HUDEP-2 (cell line): ENCODE measurements around the gene YEATS2.
A peak's percentile ranks its signal among the peaks of the same experiment; 100 is the strongest.

Source experiments
- DNase-seq, 76 experiments: peaks; one replicate each; lab custom pipeline; 2025; ENCODE audit not compliant: unreplicated experiment in 76 of 76; lab: John Stamatoyannopoulos, UW

Gene YEATS2

DNA sequence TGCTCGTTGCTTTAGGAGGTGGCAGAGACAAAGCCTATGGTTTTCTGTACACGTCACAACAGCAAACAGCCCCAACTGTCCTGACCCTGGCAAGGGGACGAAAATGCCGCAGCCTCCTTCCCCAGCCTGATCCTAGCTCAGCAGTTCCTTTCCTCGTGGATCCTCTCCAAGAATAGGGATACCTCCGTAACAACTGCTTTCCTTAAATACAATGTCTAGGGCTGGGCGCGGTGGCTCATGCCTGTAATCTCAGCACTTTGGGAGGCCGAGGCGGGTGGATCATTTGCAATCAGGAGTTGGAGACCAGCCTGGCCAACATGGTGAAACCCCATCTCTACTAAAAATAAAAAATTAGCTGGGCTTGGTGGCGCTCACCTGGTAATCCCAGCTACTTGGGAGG is 110.8 kb downstream of the YEATS2 start:
- DNase-seq, result no peak

DNA sequence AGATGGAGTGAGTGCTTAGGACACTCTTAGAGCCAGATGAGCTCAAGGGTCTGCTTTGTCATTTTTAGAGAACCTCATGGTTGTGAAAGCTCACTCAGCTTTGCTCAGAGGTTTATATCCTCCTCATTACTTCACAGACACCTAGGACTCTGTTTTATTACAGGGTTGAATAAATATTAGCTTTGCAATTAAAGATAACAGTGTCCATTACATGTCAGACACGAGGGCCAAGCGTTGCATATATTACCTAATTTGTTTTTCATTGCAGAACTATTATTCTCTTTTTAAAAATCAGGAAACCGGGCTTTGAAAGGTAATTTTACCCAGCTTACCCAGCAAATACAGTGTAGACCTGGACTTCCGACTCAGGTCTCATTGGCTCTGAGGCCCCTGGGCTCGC is 111.7 kb downstream of the YEATS2 start:
- no peak for DNase-seq

DNA sequence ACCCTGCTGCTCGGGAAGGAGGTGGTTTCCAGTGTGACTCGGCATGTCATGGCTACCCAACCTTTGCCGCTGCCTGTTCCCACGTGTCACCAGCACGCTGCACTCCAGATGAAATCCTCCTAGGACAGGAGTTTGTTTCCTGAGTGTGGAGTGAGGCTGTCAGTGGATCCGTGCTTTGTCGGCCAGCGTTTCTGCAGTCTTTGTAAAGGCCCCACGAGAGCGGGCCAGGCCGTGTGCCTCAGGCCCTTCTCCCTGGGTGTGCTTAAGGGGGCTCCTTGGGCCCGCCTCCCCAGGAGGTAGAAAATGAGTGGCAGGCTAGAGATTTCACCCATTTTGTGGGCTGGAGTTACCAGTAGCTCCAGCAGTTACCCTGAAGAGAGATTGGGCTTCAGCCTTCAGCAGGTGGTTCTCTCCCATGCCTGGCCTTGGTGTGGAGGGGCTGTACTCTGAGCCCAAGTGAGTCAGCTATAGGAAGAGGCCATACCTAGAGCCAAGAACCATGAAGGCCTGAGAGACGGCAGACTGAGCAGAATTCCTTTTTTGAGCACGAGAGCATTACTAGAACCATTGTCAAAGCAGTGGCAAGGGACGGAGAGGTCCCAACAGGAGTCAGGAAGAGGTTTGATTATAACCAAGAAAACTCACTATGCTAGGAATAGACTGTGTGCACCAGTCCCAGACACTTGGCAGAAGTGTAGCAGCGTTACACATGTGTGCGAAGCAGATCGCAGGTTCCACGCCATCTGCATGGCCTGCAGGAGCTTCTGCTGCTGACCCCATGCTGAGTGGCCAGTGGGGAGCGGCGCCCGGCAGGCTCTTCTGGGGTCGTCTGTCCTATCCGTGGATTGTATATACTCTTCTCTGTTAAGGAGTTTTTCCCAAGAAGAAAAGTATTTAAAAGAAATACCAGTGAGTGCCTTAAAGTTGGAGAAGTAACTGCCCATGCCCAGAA is 113.3 kb downstream of the YEATS2 start:
- DNase-seq, result no peak

DNA sequence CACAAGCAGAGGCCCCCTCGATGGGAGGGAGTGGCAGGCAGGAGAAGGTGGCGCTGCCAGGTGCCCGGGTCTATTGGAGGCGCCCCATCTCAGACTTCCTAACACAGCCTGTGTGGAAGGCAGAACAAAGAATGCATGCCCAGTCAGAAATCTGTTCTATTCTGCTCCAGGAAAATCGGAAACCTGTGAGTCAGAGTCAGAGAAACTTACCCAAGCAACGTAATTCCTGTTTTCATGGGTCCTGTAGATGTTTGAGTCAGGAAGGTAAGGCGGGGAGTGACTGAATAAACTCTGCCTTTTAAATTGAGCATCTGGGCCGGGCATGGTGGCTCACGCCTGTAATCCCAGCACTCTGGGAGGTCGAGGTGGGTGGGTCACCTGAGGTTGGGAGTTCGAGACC is 114.0 kb downstream of the YEATS2 start:
- DNase-seq, result no peak

DNA sequence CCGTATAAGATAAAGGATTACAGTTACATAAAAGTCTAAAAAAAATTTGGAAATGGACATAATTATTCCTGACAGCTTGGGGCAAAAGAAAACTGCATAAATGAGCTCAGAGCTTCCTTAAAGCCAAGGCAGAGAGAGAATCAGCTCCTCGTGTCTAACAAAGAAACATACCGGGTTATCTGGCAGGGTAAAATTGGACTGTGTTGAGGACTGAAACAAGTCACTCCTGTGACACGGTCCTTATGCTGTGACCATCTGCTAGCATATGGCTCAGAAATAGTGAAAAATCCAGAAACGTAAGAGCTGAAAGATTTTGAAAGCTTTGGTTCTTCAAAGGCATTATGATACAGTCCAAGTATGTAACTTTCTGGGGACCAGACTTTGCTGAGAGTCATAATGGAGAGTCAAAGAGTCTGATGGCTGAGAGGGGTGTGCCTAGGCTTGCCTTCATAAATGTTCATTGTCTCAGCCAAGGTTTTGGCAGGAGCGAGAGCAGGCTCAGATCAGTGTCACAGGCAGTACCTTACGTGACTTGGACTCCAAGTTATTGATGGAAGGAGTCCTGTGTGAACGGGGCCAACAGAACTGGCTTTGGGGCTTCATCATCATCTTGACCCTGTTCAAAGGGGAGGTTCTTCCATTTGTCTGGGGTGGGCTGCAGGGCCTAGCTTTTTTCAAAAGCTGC is 115.3 kb downstream of the YEATS2 start:
- DNase-seq, result no peak

DNA sequence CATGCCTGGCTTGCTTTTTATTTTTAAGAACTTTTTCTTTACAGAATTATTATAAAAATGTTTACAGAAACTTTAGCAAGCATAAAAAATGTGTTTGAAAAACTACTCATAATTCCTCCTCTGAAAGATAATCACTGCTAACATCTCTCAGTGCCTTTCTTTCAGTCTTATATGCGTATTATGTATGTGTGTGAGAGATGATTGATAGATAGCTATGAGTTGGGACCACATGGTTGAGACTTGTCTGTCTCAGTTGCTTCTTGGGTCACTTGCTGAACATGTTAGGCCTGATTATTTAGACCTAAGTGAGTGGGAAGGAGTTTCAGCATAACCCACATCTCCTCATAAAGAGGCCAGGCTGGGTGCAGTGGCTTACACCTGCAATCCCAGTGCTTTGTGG is 116.6 kb downstream of the YEATS2 start:
- DNase-seq, result no peak

DNA sequence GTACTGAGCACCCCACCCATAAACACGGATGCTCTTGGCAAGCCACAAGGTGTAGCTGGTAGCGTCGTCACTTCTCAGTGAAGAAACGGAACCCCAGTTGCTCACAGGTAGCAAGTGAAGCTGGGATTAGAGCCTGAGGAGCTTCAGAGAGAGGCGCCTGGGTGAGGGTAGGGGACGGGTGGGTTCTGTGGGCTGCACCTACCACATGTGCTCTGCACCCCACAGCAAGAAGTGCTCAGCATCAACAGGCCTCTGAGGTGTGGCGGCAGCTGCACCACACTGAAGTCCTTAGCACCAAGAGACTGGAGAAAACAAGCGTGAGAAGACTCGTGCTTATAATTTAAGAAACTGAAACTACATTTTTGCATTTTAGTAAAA is 118.0 kb downstream of the YEATS2 start:
- DNase-seq, result no peak

DNA sequence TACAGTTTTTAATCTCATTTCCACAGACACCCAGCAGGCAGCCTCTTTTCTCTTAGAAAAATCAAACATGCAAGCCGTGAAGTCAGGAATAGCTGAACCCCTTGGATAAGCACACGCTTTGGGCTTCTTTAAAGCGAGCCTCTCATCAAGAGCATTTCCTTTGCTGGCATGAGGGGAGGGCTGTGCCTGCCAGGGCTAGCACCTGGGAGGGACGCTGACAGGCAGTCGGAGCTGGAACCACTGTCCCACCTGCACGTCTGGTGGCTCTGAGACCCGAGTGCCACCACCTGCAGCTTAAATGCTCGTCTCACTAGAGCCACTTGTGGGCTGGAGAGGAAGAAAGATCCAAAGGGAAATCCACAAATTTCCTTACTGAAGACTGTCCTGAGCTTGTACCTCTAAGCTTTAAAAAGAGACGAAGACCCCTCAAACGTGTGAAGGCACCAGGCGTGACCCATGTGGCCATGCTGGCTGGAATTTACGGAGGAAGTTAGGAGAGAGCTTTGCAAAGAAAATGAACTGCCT is 118.4 kb downstream of the YEATS2 start:
- no peak for DNase-seq

DNA sequence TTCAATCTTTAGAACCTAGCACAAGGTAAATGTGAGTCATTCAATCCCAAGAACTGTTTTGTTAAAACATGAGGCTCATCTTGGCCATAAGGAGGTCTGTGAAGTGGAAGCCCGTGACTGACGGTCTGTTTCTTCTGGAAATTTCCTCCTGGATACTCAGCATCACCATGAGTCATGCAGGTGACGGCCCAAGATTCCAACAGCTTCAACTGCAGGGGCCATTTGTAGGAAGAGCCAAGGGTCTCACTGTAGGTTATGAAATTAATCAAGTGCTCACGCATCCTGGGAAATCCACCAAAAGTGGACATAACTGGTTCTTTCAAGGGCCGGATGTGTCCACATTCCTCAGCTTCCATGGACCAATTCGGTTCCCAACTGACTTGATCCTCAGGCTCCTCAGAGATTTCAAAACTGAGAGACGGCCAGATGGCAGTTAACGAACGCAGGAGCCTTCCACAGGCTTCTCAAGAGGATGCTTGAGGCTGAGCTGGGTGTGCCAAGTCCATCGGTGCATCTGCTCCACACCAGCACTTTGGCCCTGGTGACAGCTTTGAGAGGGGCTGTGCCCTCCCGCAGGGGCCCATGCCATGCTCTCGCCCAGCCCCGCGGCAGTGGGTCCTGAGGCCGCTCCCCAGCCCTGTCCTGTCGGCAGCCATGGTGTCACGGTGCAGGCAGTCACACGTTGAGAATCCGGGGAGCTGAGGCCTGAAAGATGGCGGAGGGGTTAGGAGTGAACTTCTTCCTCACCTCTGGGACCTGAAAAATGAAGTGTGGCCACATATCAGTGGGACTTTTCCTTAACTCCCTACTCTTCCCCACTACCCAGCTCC is 119.3 kb downstream of the YEATS2 start:
- DNase-seq, result no peak

DNA sequence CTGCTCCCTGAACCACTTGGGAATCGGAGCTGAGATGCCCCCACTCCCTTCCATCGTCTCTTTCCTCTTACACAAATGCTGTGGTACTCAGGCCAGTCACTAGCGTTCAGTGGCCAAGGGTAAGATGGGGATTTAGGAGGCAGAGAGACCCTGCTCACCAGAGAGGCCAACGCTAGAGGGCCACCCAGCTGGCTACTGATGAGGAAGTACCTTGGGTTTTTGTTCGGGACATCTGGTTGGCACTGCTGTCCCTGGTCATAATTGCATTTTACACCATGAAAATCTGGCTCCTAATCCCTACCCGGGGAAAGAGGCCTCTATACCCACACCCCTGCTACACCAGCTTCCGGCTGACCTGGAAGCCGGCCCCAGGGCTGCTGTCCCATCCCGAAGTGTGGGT is 120.0 kb downstream of the YEATS2 start:
- DNase-seq, result no peak

DNA sequence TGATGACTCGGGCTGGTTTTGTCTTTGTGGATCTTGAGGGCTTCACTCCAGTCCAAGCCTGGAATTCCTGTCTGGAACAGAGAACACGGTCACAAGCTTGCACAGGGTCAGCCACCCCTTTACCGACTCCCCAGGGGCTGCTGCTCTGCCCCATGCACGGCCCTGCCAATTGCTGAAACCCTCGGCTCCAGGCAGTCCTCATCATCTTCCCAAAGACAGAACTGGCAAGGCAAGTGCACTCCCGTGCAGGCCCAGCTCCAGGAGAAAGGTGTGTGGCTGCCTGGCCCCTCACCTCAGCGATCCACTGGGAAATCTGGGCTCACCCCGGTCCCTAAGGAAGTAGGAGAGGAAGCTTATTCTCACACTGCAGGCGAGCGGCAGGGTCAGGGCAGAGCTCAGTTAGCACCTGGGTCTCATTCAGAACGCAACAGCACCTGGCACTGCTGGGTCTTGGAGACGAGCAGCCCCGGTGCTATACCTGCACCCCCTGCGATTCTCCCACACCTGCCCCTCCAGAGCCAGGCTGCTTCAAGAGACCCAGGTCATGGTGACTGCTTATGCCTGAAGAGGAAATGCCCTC is 120.5 kb downstream of the YEATS2 start:
- no peak for DNase-seq

DNA sequence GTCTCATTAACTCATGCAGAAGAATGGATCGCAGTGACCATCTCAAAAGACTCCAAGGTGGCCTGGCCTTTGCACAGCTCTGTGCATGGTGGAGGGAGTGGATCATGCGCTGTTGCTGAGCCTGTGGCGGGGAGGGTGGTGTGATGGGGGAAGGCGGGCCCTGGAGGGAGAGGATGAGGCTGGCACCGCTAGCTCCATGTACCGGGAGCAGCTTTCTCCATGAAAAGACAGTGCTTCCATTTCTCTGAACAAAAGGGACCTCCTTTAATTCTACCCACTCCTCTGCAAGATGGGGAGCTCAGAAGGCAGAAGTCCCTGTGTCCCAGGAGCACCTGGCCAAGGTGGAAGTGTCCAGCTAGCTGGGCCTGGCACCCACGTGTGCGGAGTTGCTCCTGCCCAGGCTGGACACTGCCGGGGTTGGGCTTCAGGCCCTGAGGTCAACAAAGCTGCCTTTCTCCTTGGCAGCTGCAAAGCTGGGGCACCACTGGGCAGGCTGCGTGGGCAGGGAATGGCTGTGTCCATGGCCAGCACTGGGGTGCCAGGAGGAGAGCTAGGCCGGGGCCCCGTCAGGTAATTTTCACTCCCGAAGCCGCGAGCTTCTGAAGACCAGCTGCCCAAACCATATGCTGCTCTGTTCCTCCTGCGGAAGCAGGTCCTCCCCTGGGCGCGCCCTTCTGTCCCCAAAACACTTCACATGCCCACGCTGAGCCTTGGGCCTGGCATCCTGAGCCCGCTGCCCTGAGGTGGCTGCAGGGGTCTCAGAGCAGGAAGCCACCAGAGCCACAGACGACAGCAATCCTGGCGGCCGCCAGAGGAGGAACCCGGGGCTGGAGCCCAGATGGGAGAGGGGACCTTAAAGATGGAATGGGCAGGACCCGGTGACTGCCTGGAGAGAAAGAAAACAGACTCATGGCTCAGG is 121.4 kb downstream of the YEATS2 start:
- no peak for DNase-seq

DNA sequence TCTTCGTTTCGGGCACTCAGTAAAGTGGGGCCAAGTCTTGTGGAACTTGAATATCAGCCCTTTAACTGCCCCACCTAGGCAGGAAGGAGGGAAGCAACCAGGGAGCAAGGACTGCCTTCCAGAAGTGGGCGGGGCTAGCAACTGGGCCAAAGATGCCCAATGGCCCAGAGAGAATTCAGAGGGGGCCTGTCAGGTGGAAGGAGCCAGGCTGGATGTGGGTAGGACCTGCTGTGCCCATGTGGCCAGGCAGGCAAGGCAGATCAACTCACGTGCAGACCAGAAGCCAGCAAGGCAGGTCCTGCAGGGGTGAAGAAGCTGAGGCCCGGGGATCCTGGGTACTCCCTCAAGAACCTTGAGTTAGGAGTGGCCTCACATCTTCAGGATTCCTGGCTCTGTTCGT is 122.2 kb downstream of the YEATS2 start:
- no peak for DNase-seq

DNA sequence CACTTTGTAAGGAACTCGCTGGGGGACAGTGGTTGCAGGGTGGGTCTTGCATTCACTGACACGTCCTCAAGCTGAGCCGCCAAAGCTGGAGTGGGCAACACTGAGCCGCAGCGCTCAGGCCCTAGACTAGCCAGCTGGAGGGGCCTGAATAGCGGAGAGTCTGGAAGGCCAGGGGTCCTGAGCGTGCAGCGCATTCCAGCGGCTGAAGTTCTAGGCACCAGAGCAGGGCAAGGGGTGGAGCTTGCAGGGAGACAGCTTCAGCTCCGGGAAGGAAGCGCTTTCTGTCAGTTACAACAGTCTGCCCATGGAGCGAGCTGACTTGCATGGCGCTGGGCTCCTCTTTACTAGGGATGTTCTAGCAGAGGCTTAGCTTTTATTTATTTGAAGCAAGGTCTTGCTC is 125.0 kb downstream of the YEATS2 start:
- DNase-seq, result no peak

DNA sequence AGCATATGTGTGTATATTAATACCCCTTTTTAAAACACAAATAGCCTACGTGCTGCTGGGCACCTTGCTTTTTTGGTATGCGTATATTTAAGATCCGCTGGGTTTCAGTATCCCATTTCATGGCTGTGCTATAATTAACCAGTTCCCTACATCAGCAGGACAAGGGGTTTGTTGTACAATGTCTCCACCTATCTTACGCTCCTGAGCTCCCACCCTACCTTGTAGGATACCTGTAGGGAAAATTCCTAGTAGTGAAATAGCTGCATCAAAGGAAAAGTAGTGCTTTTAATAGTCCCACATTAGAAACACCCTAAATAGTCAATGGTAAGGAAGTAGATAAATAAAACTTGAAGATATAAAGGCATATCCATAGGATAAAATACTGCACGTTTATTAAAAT is 126.4 kb downstream of the YEATS2 start:
- no peak for DNase-seq

DNA sequence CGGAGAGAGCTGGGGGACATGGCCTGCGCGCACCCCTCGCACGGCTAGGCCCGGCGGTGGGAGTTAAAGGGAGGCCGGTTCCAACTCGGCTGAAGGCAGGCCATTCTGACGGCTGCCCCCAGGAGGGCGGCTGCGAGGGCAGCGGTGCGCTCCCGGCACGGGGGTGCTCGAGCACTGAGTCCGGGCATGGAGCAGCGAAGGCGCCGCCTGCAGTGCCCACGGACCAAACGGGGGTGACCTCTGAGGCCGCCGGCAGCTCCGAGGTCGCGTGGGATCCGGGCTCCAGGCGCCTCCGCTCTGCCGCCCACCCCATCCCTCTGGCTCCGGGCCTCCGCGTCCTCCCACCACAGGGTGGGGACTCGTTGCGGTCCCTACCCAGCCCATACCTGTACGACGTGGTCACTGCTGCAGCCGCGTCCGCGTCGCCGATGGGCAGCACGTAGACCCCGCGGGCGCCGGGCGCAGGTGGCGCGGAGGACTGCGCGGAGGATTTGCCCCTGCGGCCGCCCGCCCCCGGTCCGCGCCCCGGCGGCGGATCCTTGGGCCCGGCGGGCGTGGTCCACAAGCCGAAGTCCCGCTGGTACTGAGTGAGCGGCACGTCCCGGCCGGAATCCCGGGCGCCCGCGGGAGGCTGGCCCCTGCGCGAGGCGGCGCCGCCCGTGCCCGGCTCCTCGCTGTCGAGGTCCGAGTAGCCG is 127.3 kb downstream of the YEATS2 start:
- DNase-seq, result peak in 10 of 76 experiments; percentile 5 to 32 (median 14)

DNA sequence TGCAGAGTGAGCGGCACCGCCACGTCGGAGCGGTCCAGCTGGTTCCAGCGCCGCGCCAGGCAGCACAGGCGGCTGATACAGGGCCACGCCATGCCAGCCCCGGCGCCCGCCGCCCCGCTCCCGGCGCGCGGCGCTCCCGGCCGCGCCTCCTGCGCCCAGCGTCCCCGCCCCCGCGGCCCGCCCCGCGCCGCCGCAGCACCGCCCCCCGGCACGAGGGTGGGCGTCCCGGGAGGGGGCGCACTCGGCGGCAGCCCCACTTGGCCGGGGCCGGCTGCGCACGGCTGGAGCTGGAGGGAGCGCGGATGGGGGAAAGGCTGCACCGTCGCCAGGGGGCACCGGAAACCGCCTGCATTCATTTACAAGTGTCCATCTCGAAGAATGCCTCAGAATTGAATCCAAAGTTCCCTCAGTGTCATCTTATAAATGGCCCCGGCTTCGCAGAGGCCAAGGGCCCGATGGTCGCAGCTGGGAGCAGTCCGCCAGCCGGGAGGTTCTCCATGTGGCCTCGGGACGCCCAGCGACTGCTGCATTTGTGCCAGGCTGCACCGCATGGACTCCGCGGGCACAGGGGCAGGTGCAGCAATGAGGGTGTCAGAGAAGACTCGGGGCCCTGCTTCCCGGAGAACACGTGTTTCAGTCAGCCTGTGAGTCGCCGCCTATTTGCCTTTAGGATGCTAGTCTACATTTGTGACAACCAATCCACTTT is 128.0 kb downstream of the YEATS2 start, which contains the start of gene MAP6D1:
TSS of gene MAP6D1 (minus strand) at position 122 of the 706 bp plus-strand sequence. CDS start at position 92, 30 bp downstream.
- DNase-seq, result peak in 54 of 76 experiments; percentile 9 to 59 (median 32)
